Measurements from ENCODE around the gene PHLPP1.

Gene PHLPP1

DNA sequence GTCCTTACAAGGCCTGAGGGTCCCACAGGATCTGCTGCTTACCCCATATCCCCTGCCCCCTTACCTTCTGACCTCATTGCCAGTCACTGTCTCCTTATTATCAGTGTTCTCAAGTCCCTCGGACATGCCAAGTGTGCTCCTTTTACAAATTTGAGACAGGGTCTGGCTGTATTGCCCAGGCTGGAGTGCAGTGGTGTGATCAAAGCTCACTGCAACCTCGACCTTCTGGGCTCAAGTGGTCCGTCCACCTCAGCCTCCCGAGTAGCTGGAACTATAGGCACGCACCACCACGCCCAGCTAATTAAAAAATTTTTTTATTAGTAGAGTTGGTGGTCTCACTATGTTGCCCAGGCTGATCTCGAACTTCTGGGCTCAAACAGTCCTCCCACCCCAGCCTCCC, 141.0 kb downstream of the PHLPP1 start:
- no peak for DNase-seq

DNA sequence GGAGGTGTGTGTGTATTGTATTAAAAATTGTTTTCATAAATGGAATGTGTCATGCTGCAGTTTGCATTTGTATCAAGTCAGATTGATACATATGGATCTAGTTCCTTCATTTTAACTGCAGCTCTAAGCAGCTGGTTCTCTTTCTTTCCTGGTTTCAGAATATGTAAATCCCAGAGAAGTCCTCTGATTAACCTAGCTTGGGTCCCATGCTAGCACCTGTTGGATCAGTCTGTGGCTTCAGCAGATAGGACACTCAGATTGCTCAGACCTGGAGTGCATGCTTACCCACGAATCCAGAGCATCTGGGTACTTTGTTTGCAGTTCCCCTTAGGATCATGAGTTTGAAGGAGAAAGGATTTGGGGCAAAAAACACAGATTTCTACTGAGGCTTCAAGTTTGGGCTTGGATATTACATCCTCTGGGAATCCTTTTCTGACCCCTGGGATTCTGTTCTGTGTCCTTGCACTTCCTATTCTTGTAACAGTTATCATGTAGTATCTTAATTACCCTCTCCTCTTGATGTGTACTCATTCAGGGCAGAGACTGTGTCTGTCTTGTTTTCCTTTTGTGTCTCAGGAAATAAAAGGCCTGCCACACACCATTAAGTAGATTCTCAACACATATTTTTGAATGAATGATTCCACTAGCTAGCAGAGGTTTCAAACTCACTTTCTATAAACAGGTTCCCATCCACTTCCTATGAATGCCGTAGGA, 142.1 kb downstream of the PHLPP1 start:
- DNase-seq: no peak

DNA sequence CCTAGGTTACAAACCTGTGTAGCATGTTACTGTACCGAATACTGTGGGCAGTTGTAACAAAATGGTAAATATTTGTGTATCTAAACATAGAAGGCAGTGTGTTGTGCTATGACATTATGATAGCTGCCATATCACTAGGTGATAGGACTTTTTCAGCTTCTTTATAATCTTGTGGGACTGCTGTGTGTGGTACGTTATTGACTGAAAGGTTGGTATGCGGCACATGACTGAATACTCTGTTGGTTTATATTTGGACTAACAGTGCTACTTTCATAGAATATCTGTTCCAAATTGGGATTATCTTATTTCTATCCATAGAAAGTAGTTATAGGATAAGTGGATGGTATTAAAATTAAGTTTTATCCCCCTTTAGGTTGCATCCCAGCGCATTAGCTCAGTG, 144.7 kb downstream of the PHLPP1 start:
- no peak for DNase-seq

DNA sequence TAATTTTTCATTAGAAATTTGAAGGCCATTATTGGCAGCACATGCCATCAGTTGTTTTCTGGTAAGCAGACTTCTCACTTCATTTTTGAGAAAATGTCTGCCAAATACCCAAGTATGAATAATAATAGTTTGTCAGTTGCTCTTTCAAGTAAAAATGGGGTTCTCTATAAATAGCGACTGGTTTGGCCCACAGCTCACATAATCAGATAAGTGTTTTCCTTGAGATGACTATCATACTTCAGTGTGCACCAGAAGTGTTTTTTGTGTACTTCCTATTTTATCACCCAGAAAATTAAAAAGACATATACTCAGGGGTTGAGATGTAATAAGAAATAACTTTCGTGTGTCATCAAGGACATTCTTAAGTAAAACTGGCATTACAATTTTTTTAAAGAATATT, 147.1 kb downstream of the PHLPP1 start:
- DNase-seq: peak; percentile 20

DNA sequence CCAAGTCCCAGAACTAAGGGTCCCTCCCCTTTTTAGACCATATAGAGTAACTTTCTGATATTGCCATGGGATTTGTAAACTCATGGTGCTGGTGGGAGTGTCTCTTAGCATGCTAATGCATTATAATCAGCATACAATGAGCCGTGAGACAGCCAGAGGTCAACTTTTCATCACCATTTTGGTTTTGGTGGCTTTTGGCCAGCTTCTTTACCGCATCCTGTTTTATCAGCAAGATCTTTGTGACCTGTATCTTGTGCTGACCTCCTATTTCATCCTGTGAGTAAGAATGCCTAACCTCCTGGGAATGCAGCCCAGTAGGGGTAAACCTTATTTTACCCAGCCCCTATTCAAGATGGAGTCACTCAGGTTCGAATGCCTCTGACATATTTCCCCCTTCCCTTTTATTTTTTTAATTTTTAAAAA, 148.2 kb downstream of the PHLPP1 start:
- DNase-seq: peak; percentile 44

DNA sequence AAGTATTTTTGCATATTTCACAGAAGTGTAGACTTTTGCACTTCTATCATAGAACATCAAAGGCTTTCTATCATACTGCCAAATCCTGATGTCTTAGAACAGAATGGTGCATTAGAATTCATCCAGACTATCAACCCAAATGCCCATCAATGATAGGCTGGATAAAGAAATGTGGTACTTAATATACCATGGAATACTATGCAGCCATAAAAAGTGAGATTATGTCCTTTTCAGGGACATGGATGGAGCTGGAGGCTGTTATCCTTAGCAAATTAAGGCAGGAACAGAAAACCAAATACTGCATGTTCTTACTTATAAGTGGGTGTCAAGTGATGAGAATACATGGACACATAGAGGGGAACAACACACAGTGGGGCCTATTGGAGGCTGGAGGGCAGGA, 150.2 kb downstream of the PHLPP1 start:
- no peak for DNase-seq

DNA sequence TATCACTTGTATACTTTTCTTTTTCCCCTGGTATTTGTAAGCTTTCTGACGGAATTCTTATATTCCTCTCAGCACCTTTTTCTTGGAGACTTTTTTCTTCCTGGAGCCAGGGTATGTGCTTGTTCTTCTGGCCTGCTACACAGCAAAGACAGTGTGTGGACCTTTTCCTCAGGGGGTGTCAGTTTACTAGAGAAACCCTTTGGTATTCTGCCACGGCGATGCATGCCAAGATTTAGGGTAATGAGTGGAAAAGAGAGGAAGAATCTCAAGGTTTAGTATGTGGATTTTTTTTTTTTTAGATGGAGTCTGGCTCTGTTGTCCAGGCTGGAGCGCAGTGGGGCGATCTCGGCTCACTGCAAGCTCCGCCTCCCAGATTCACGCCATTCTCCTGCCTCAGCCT, 152.2 kb downstream of the PHLPP1 start:
- no peak for DNase-seq

GRCh38 chr18:62868645-62869044, 153.3 kb downstream of the PHLPP1 start:
- no peak for DNase-seq

- no peak for DNase-seq
Observed at GRCh38 chr18:62870643-62871042, 155.3 kb downstream of the PHLPP1 start.

- no peak for DNase-seq
Observed at GRCh38 chr18:62875323-62875722, 160.0 kb downstream of the PHLPP1 start.

GRCh38 chr18:62876111-62876510, 160.8 kb downstream of the PHLPP1 start:
- DNase-seq: no peak

GRCh38 chr18:62876828-62877227, 161.5 kb downstream of the PHLPP1 start:
- DNase-seq: peak; percentile 26

DNA sequence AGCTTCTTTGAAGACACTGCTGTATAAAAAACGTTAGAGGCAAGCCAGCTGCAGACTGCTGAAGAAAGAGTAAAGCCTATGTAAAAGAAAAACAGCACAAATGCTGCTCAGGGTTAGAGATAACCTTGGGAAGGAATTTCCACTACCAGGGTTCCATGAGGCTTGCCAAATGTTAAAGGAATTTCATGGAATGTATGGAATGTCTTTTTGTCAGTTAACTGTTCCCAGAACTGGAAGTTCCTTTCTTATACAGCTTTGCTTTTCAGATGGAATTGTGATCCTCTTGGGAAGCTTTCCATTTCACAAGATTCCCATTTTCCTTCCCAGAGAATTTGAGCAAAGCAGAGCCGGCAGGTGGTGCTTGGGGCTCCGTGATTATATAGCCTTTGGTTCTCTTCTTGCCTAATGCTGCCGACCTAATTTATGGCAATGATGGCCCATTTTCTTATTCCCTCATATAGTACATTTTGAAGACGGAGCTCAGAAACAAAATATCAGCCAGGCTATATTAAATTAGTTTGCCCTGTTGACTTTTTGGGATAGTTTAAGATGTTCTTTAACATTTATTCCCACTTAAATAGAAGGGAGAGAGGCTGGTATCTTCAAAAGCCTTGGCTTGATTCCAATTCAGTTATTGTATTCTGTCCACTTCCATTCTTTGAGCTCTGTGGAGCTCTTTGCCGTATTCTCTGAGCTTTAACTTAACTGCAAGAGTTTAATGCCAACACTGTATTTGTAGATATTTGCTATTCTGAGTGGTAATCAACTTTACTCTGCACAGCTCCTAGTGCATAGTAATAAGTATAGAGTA, 162.3 kb downstream of the PHLPP1 start:
- peak; percentile 91 for DNase-seq

- DNase-seq: peak; percentile 69
Observed at GRCh38 chr18:62878305-62878704, 163.0 kb downstream of the PHLPP1 start.

- no peak for DNase-seq
Observed at GRCh38 chr18:62880034-62880433, 164.7 kb downstream of the PHLPP1 start.

GRCh38 chr18:62880673-62881364, 165.5 kb downstream of the PHLPP1 start:
- no peak for DNase-seq

DNA sequence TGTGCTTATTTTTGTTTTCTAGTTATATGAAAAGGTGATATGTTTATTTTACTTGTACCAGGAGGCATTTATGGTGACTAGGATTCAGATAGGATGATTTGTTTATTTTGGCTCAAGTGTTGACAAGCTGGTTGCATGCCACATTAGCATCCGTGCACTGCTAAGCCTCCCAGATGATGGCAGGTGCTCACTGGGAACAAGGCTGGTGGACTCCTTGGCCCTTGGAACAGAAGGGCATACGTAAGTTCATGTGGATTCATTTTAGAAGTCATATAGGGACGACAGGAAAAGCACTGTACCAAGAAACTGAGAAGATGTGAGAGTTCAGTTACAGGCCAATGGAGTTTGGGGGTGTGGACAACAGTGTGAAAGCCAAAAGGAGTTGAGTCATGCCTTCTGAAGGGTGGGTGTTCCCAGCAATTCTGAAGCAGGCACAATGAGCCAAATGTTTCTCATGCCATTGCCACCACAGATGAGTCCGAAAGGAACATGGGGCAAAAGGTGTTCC, 166.2 kb downstream of the PHLPP1 start:
- DNase-seq: peak; percentile 94

- no peak for DNase-seq
Observed at GRCh38 chr18:62883937-62884735, 168.8 kb downstream of the PHLPP1 start.

DNA sequence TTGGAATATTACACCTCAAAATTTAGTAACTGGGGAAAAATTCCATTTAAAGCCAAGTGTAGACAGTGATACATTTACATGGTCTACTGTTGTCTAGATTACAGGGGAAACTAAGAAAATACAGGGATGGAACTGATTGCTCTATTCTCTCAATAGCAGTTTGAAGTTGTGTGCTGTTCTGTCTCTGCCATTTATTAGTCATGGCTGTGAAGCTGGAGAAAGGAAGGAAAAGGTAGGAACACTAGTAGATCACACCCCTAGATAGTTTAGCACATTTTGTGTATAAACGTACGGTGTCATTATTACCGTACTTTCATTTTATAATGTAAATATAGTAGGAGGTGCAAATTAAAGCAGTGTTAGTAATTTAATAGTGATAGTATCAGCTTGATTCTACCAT, 170.5 kb downstream of the PHLPP1 start:
- DNase-seq: no peak

- no peak for DNase-seq
Observed at GRCh38 chr18:62894681-62895390, 179.5 kb downstream of the PHLPP1 start.

DNA sequence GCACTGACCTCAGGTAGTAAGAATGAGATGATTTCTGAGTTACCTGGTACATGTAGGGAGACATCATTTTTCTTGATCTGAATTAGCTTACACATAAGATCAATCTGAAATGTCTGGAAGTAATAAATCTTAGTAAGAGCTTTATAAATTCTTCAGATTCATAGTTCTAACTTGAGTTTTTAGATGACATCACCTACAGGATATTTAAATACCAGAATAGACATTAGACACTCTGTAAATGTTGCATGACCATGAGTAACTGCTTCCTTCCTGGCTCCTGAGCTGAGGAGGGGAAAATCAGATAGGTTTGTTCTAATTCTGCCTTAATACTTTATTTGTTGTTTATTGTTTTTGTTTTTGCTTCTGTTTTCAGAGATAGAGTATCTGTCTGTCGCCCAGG, 181.8 kb downstream of the PHLPP1 start:
- DNase-seq: peak; percentile 74

- no peak for DNase-seq
Observed at GRCh38 chr18:62898359-62898758, 183.0 kb downstream of the PHLPP1 start.
